Natural killer cell treated with Interleukin-12 subunit alpha and Interleukin-12 subunit beta and Interleukin-15 and Interleukin-18, amount 100 ng/mL, for 72 hours (primary cell): ENCODE data around the gene CAND2. TPM values are rescaled to one million over a fixed set of nuclear protein-coding genes. Genes with fewer than 3 reads are reported as not detected.
"Not testable (repeated sequence)": the region's sequence is repeated elsewhere in the genome, so short reads cannot be mapped to it uniquely, and the experiment has no call there.

ENCODE experiments used
- ATAC-seq, 2 donors: fragments of 150-1000 bp; cut with Tn5 transposase in 1 of 2; sonication (Bioruptor Pico), chemical (Tn5 transposase) in 1 of 2; 2 replicates each; pipeline ENCODE4 v1.10.0; 2021
- DNase-seq: peaks from one replicate; pipeline ENCODE4 v3.0.0; 2022; ENCODE audit warnings: low spot score
- H3K27ac Mint-ChIP-seq, 2 donors: 1 replicate in 1 of 2; 2 replicates in 1 of 2; pipeline ENCODE4 v1.8.0; 2022; ENCODE audit warnings: mixed read lengths in 2 of 2, mild to moderate bottlenecking in 1 of 2, moderate library complexity in 1 of 2
- H3K27me3 Mint-ChIP-seq, 2 donors: 1 replicate in 1 of 2; 2 replicates in 1 of 2; pipeline ENCODE4 v1.8.0; 2022; ENCODE audit warnings: mixed read lengths in 2 of 2
- H3K36me3 Mint-ChIP-seq: one replicate; pipeline ENCODE4 v1.8.0; 2022; ENCODE audit warnings: mixed read lengths
- H3K4me1 Mint-ChIP-seq, 2 donors: 1 replicate in 1 of 2; 2 replicates in 1 of 2; pipeline ENCODE4 v1.8.0; 2022; ENCODE audit warnings: low read depth in 2 of 2, mixed read lengths in 2 of 2, mild to moderate bottlenecking in 1 of 2
- H3K4me3 Mint-ChIP-seq: one replicate; pipeline ENCODE4 v1.8.0; 2022; ENCODE audit warnings: mixed read lengths
- H3K9me3 Mint-ChIP-seq: 2 replicates; pipeline ENCODE4 v1.8.0; 2022; ENCODE audit warnings: mixed read lengths
- total RNA-seq, 2 donors: library from RNA; stranded (reverse); gene quantifications; one replicate each; pipeline ENCODE4 v1.2.3, GENCODE V29; 2022

CAND2 gene
- total RNA-seq, 2 donors from 2014 or later: 0.45 to 0.62 TPM

DNA sequence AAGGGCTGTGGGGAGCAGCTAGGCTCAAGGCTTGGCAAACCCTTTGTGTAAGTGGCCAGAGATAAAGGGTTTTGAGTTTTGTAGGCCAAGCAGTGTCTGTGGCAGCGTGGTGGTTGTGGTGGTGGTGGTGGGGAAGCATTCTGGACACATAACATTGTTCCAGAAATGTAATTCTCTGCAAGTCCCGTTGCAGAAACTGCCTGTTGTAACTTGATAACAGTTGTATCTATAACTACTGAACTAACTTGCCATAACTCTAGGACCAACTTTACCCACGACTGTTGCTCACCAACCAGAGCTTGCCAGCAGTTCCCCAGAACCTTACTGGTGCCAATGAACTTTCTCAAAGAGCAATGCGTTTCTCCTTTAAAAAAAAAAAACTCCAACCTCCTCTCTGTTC, 19.3 kb upstream of the CAND2 start:
- DNase-seq (no peak), ATAC-seq (no peak)
- no peaks in the 10 kb centered on the region for H3K36me3 Mint-ChIP-seq
- peaks cover 17 to 34% of the 10 kb centered on the region in 2 donors for H3K27me3 Mint-ChIP-seq
- no peaks in the 10 kb centered on the region for H3K9me3 Mint-ChIP-seq
- H3K4me3 Mint-ChIP-seq: no peak overlapping the region
- no peaks in the 10 kb centered on the region for H3K4me1 Mint-ChIP-seq
- no peak overlapping the region for H3K27ac Mint-ChIP-seq

- Mint-ChIP-seq H3K4me3 (no peak overlapping the region), H3K9me3 (no peaks in the 10 kb centered on the region), H3K4me1 (no peaks in the 10 kb centered on the region), H3K36me3 (no peaks in the 10 kb centered on the region), H3K27me3 (peaks cover 25 to 37% of the 10 kb centered on the region in 2 donors), H3K27ac (no peak overlapping the region)
- ATAC-seq: no peak
- no peak for DNase-seq
These were observed 15.7 kb upstream of the CAND2 start for GRCh38 chr3:12780751-12781150.

DNA sequence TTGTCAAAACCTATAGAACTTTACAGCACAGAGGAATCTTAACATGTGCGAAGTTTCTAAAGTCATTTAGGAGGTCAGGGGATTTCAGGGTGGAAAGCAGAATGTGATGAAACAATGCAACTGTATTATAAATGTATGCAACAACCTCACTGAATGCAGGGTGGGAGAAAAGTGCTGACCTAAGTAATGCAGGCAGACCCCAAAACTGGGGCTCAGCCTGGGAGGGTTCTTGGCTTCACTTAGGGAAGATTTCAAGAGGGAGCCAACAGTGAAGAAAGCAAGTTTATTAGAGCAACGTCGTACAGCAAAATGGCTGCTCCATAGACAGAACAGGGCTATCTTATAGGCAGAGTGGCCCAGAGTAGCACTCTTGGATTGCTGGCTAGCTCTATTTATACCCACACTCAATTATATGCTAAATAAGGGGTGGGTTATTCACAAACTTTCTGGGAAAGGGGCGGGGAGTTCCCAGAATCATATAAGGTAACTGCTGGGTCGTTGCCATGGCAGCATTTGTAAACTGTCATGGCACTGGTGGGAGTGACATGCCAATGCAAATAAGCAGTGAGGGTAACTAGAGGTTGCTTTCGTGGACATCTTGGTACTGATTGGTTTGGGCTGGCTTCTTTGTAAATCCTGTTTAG, 14.2 kb upstream of the CAND2 start:
- Mint-ChIP-seq H3K36me3 (no peaks in the 10 kb centered on the region), H3K4me1 (no peaks in the 10 kb centered on the region), H3K9me3 (no peaks in the 10 kb centered on the region), H3K27ac (no peak overlapping the region), H3K4me3 (no peak overlapping the region), H3K27me3 (peaks cover 30 to 36% of the 10 kb centered on the region in 2 donors)
- DNase-seq: no peak
- ATAC-seq: no peak

DNA sequence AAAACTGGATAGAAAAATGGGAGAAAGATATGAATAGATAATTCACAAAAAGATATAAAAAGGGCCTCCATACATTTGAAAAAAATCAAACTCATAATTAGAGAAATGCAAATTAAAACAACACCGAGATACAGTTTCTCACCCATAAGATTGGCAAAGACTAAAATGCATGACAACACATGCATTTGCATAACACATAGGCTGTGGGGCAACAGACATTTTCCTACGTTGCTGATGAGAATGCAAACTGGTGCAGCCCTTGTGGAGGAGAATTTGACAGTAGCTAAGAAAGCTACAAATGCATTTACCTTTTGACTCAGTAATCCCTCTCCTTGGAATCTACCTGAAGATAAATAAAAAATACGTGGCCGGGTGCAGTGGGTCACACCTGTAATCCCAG, 11.4 kb upstream of the CAND2 start:
- no peak for ATAC-seq
- DNase-seq: no peak
- Mint-ChIP-seq H3K27ac (no peak overlapping the region), H3K36me3 (no peaks in the 10 kb centered on the region), H3K27me3 (peaks cover 30 to 42% of the 10 kb centered on the region in 2 donors), H3K4me3 (no peak overlapping the region), H3K4me1 (no peaks in the 10 kb centered on the region), H3K9me3 (no peaks in the 10 kb centered on the region)

- not testable (repeated sequence) for ATAC-seq, H3K27ac Mint-ChIP-seq, DNase-seq, H3K4me3 Mint-ChIP-seq, H3K4me1 Mint-ChIP-seq, H3K36me3 Mint-ChIP-seq, H3K9me3 Mint-ChIP-seq
- peaks cover 27 to 35% of the 10 kb centered on the region in 2 donors for H3K27me3 Mint-ChIP-seq
These were observed 9.1 kb upstream of the CAND2 start for GRCh38 chr3:12787346-12787745.

DNA sequence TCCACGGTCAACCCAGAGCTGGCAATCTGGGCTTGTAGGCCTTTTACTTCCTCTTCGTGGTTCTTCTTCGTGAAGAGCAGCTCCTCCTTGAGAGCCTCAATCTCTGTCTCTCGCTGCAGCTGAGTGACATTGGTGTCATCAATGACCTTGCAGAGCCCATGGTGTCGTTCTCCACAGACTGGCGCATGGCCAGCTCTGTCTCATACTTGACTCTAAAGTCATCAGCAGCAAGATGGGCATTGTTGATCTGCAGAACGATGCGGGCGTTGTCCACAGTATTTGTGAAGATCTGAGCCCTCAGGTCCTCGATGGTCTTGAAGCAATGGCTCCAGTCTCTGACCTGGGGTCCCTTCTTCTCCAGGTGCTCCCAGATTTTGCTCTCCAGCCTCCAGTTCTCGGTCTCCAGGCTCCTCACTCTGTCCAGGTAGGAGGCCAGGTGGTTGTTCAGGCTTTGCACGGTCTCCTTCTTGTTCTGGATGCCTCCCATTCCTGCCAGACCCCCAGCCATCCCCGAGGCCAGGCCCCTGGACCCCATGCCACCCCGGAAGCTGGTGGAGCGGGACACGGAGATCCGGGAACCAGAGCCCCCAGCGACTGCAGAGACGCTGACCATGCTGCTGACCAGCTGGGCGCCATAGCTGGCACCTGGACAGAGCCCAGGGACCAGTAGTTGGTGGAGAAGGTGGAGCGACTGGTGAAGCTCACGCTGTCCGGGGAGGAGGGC, 8.4 kb upstream of the CAND2 start:
- ATAC-seq, H3K4me1 Mint-ChIP-seq, H3K27ac Mint-ChIP-seq: not testable (repeated sequence)

GRCh38 chr3:12791430-12791829, 5.0 kb upstream of the CAND2 start:
- H3K36me3 Mint-ChIP-seq: no peaks in the 10 kb centered on the region
- no peaks in the 10 kb centered on the region for H3K9me3 Mint-ChIP-seq
- DNase-seq (no peak), ATAC-seq (no peak)
- H3K4me1 Mint-ChIP-seq: peaks cover 0 to 3% of the 10 kb centered on the region in 2 donors
- H3K27me3 Mint-ChIP-seq: peaks cover 13 to 14% of the 10 kb centered on the region in 2 donors
- no peak overlapping the region for H3K4me3 Mint-ChIP-seq
- H3K27ac Mint-ChIP-seq: no peak overlapping the region

More for the DNA sequence above, 8.4 kb upstream of the CAND2 start:
- not testable (repeated sequence) for H3K9me3 Mint-ChIP-seq, DNase-seq, H3K36me3 Mint-ChIP-seq, H3K4me3 Mint-ChIP-seq
- peaks cover 20 to 27% of the 10 kb centered on the region in 2 donors for H3K27me3 Mint-ChIP-seq

DNA sequence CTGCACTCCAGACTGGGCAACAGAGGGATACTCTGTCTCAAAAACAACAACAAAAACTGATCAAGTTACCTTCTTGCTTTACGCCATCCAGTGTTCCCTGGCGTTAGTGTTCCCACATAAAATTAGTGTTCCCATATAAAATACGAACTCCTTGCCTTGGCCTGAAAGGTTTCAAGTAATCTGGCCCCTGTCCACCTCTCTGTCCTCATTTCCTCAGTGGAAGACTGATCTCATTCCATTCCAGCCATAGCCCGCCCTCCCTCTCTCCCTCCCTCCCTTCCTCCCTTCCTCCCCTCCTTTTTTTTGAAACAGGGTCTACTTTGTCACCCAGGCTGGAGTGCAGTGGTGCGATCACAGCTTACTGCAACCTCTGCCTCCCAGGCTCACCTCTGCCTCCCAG, 2.8 kb upstream of the CAND2 start:
- ATAC-seq (no peak), DNase-seq (no peak)
- Mint-ChIP-seq H3K27ac (no peak overlapping the region), H3K36me3 (no peaks in the 10 kb centered on the region), H3K27me3 (peaks cover 13 to 15% of the 10 kb centered on the region in 2 donors), H3K4me3 (no peak overlapping the region), H3K9me3 (no peaks in the 10 kb centered on the region), H3K4me1 (peaks cover 0 to 6% of the 10 kb centered on the region in 2 donors)

GRCh38 chr3:12797124-12797891, 828 bp downstream of the CAND2 start:
- Mint-ChIP-seq H3K27ac (no peak overlapping the region), H3K4me3 (peak overlapping the region; percentile 54)

DNA sequence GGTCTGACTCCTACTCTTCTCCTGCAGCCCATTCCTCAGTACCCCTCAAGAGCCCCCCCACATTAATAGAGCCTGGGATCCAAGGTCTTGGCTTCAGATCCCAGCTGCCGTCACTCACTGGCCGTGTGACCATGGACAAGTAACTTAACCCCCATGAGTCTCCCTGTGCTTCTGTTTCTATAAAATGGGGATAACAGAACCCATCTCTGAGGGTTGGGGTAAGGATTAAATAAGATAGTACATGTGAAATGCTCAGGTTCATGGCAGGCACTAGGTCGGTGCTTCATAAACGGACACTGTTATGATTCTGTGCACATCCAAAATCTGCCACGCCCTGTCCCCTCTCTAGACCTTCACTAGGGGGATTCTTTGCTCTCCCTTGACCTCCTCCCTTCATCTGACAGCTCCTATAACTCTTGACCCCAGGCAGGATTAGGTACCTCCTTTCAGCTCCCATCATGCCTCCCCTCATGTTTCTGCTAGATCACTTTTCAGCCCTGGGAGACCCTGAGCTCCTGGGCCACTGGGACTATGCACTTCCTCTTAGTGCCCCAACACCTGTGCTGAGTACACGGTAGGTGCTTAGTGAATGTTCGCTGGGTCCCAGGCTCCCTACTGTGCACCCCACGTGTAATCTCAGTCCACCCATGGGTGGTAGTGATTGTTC, 1.5 kb downstream of the CAND2 start:
- Mint-ChIP-seq H3K27ac (no peak overlapping the region), H3K36me3 (no peaks in the 10 kb centered on the region), H3K4me1 (peaks cover 0 to 6% of the 10 kb centered on the region in 2 donors), H3K27me3 (peaks cover 0 to 9% of the 10 kb centered on the region in 2 donors), H3K4me3 (no peak overlapping the region), H3K9me3 (no peaks in the 10 kb centered on the region)
- no peak for ATAC-seq
- no peak for DNase-seq

More at GRCh38 chr3:12797124-12797891, 828 bp downstream of the CAND2 start:
- H3K4me1 Mint-ChIP-seq: peaks cover 0 to 6% of the 10 kb centered on the region in 2 donors
- H3K9me3 Mint-ChIP-seq: no peaks in the 10 kb centered on the region
- H3K36me3 Mint-ChIP-seq: no peaks in the 10 kb centered on the region
- no peak for DNase-seq
- no peak for ATAC-seq
- H3K27me3 Mint-ChIP-seq: peaks cover 0 to 9% of the 10 kb centered on the region in 2 donors

- peaks cover 0 to 6% of the 10 kb centered on the region in 2 donors for H3K4me1 Mint-ChIP-seq
- H3K27ac Mint-ChIP-seq: no peak overlapping the region
- no peaks in the 10 kb centered on the region for H3K36me3 Mint-ChIP-seq
- H3K9me3 Mint-ChIP-seq: no peaks in the 10 kb centered on the region
- ATAC-seq (no peak), DNase-seq (no peak)
- peaks cover 0 to 9% of the 10 kb centered on the region in 2 donors for H3K27me3 Mint-ChIP-seq
- H3K4me3 Mint-ChIP-seq: no peak overlapping the region
These were observed 2.2 kb downstream of the CAND2 start for GRCh38 chr3:12798559-12799179.

- Mint-ChIP-seq H3K4me3 (no peak overlapping the region), H3K27me3 (peaks cover 0 to 9% of the 10 kb centered on the region in 2 donors), H3K9me3 (no peaks in the 10 kb centered on the region), H3K4me1 (peaks cover 0 to 6% of the 10 kb centered on the region in 2 donors), H3K36me3 (no peaks in the 10 kb centered on the region), H3K27ac (no peak overlapping the region)
- DNase-seq (no peak), ATAC-seq (no peak)
These were observed 3.3 kb downstream of the CAND2 start for GRCh38 chr3:12799525-12800440.
